GM18498 (cell line): Measurements from ENCODE around the gene COL6A2.
"Not testable (repeated sequence)": the region's sequence is repeated elsewhere in the genome, so short reads cannot be mapped to it uniquely, and the experiment has no call there.

Experiments
- ATAC-seq: cut with Tn5 transposase; IDR thresholded peaks from one replicate; pipeline ENCODE4 v1.9.1; 2021; ENCODE audit warnings: mild to moderate bottlenecking, moderate library complexity; ENCODE audit not compliant: unreplicated experiment

Gene COL6A2

GRCh38 chr21:46078978-46079351, 18.9 kb upstream of the COL6A2 start:
- no peak for ATAC-seq

GRCh38 chr21:46079352-46080170, 18.4 kb upstream of the COL6A2 start:
- no peak for ATAC-seq

GRCh38 chr21:46080171-46081021, 17.5 kb upstream of the COL6A2 start:
- ATAC-seq = no peak

GRCh38 chr21:46081022-46081861, 16.7 kb upstream of the COL6A2 start:
- ATAC-seq = no peak

GRCh38 chr21:46081862-46082712, 15.8 kb upstream of the COL6A2 start:
- ATAC-seq = no peak

- ATAC-seq = no peak
Observed at GRCh38 chr21:46082713-46082962, 15.3 kb upstream of the COL6A2 start.

- ATAC-seq = no peak
Observed at GRCh38 chr21:46082963-46083790, 14.7 kb upstream of the COL6A2 start.

- ATAC-seq = no peak
Observed at GRCh38 chr21:46083791-46084561, 13.9 kb upstream of the COL6A2 start.

GRCh38 chr21:46084709-46085108, 13.2 kb upstream of the COL6A2 start:
- ATAC-seq = no peak

- not testable (repeated sequence) for ATAC-seq
Observed at GRCh38 chr21:46085259-46085658, 12.7 kb upstream of the COL6A2 start.

- ATAC-seq = no peak
Observed at GRCh38 chr21:46087641-46088040, 10.3 kb upstream of the COL6A2 start.

GRCh38 chr21:46088189-46088588, 9.7 kb upstream of the COL6A2 start:
- no peak for ATAC-seq

GRCh38 chr21:46089285-46089684, 8.6 kb upstream of the COL6A2 start:
- no peak for ATAC-seq

GRCh38 chr21:46091118-46091517, 6.8 kb upstream of the COL6A2 start:
- ATAC-seq = no peak

GRCh38 chr21:46091631-46092025, 6.3 kb upstream of the COL6A2 start:
- no peak for ATAC-seq

GRCh38 chr21:46092026-46092764, 5.7 kb upstream of the COL6A2 start:
- no peak for ATAC-seq

GRCh38 chr21:46092811-46093667, 4.9 kb upstream of the COL6A2 start:
- ATAC-seq = no peak
